ENCODE measurements around the gene IRF5.
A peak's percentile ranks its signal among the peaks of the same experiment; 100 is the strongest.

Gene IRF5

DNA sequence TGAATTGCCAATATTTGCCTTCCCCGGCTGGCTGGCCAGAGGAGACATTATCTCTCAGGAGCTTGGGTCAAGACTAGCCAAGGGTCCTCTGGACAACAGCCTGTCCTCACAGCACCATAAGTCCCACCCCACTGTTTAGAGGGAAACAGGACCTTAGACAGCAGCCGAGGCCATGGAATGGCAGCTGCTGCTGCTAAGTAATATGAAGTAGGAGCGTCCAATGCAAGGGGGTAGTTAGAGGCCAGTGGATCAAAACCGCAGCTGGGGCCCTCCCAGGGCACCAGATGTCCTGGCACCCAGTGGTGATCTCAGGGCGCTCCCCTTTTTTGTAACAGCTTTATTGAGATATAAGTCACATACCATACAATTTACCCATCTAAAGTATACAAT, 14.3 kb upstream of the IRF5 start:
- no peaks in the 10 kb centered on the region for H3K79me2 ChIP-seq (ENCODE audit: control insufficient read depth, low read length)
- H3K9me2 ChIP-seq (replicated peaks; ENCODE audit: control insufficient read depth, low read length) = no peaks in the 10 kb centered on the region
- H3K4me3 ChIP-seq (ENCODE audit: low read length) = no peak overlapping the region
- no peak overlapping the region for H3K4me2 ChIP-seq (ENCODE audit: low read length)
- no peaks in the 10 kb centered on the region for H3K36me3 ChIP-seq (ENCODE audit: control insufficient read depth, low read length)
- TF ChIP-seq, protein P1, sequence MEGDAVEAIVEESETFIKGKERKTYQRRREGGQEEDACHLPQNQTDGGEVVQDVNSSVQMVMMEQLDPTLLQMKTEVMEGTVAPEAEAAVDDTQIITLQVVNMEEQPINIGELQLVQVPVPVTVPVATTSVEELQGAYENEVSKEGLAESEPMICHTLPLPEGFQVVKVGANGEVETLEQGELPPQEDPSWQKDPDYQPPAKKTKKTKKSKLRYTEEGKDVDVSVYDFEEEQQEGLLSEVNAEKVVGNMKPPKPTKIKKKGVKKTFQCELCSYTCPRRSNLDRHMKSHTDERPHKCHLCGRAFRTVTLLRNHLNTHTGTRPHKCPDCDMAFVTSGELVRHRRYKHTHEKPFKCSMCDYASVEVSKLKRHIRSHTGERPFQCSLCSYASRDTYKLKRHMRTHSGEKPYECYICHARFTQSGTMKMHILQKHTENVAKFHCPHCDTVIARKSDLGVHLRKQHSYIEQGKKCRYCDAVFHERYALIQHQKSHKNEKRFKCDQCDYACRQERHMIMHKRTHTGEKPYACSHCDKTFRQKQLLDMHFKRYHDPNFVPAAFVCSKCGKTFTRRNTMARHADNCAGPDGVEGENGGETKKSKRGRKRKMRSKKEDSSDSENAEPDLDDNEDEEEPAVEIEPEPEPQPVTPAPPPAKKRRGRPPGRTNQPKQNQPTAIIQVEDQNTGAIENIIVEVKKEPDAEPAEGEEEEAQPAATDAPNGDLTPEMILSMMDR (IDR thresholded peaks at IDR 0.05; ENCODE audit: low read depth, low read length, poor library complexity, severe bottlenecking) = no peak
- TF ChIP-seq EZH2phosphoT487 (IDR thresholded peaks at IDR 0.05; ENCODE audit: borderline replicate concordance, low read length) = no peak
- peaks cover 10% of the 10 kb centered on the region for H3K4me1 ChIP-seq (ENCODE audit: control insufficient read depth, low read length)
- H3K27me3 ChIP-seq (ENCODE audit: control insufficient read depth, low read length) = peaks cover 45% of the 10 kb centered on the region
- H3K27ac ChIP-seq (ENCODE audit: low read depth, low read length) = no peak overlapping the region
- H3F3A ChIP-seq (ENCODE audit: control insufficient read depth, insufficient read depth) = 0 out of 2 replicates have a peak, but pooled peaks cover 5% of the 10 kb centered on the region
- H3K9me3 ChIP-seq (ENCODE audit: control insufficient read depth, insufficient read depth, low read length) = no peaks in the 10 kb centered on the region
- no peaks in the 10 kb centered on the region for H4K20me1 ChIP-seq (ENCODE audit: control insufficient read depth, insufficient read depth, low read depth, low read length)

DNA sequence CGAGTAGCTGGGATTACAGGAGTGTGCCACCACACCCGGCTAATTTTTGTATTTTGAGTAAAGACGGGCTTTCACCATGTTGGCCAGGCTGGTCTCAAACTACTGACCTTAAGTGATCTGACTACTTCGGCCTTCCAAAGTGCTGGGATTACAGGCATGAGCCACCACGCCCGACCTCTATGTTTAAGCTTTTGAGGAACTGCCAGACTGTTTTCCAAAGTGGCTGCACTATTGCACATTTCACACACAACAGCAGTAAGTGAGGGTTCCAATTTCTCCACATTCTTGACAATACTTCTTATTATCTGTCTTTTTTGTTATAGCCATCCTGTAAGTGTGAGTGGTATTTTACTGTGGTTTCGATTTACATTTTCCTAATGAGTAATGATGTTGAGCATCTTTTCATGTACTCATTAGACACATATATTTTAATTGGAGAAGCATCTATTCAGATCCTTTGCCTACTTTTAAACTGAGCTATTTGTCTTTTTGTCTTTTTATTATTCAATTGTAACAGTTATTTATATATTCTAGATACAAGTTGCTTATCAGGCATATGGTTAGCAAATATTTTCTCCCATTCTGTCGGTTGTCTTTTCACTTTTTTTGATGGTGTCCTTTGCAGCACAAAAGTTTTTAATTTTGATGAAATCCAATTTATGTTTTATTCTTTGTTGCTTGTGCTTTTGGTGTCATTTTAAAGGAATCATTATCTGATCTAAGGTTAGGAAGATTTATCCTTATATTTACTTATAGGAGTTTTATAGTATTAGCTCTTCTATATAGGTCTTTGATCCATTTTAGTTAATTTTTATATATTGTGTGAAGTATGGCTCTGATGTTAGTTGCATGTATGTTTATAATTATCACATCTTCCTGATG, 12.8 kb upstream of the IRF5 start:
- peaks cover under 1% of the 10 kb centered on the region for H3K4me1 ChIP-seq (ENCODE audit: control insufficient read depth, low read length)
- no peak overlapping the region for H3K27ac ChIP-seq (ENCODE audit: low read depth, low read length)
- no peaks in the 10 kb centered on the region for H3K79me2 ChIP-seq (ENCODE audit: control insufficient read depth, low read length)
- H3K27me3 ChIP-seq (ENCODE audit: control insufficient read depth, low read length) = peaks cover 40% of the 10 kb centered on the region
- H3K4me2 ChIP-seq (ENCODE audit: low read length) = no peak overlapping the region
- TF ChIP-seq, protein P1 (IDR thresholded peaks at IDR 0.05; ENCODE audit: low read depth, low read length, poor library complexity, severe bottlenecking) = no peak
- no peak; the same call in 1 of the 2 replicates for TF ChIP-seq EZH2phosphoT487 (IDR thresholded peaks at IDR 0.05; ENCODE audit: borderline replicate concordance, low read length)
- H3K4me3 ChIP-seq (ENCODE audit: low read length) = no peak overlapping the region
- H3K36me3 ChIP-seq (ENCODE audit: control insufficient read depth, low read length) = no peaks in the 10 kb centered on the region
- 0 out of 2 replicates have a peak, but pooled peaks cover 5% of the 10 kb centered on the region for H3F3A ChIP-seq (ENCODE audit: control insufficient read depth, insufficient read depth)
- no peaks in the 10 kb centered on the region for H3K9me3 ChIP-seq (ENCODE audit: control insufficient read depth, insufficient read depth, low read length)
- H4K20me1 ChIP-seq (ENCODE audit: control insufficient read depth, insufficient read depth, low read depth, low read length) = no peaks in the 10 kb centered on the region
- no peaks in the 10 kb centered on the region for H3K9me2 ChIP-seq (replicated peaks; ENCODE audit: control insufficient read depth, low read length)

DNA sequence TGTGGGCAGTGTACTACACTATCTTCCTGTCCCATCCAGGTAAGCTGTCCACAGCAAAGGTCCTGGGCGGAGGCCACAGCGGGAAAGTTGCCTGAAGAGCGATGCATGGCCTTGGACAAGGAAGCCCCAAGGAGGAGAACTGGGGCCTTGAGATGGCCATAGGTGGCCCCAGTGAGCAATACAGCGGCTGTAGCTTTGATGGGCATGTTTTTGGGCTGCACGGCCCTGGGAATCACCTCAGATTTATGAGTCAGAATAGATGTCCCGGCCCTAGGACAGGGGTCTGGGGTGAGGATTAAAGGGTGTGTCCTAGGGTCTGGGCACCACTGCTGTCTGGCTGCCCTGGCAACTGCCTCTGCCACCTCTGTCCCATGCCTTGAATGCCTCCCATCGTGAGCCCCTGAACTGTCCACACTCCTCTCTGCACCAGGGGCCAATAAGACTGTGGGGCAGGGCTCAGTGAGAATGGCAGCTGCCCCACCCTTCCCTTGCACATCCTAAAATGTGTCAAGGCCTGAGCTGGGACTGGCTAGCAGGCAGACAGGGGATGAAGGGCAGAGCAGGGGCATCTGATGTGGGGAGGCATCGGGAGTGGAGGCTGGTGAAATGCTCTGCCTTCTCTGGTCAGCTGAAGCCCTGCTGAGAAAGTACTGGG, 9.4 kb upstream of the IRF5 start:
- Histone ChIP-seq H3K27me3 (ENCODE audit: control insufficient read depth, low read length) (peaks cover 23% of the 10 kb centered on the region), H3K4me2 (ENCODE audit: low read length) (no peak overlapping the region), H3K27ac (ENCODE audit: low read depth, low read length) (no peak overlapping the region)

More for the DNA sequence above, 9.4 kb upstream of the IRF5 start:
- H3K9me3 ChIP-seq (ENCODE audit: control insufficient read depth, insufficient read depth, low read length) = no peaks in the 10 kb centered on the region
- H3K4me1 ChIP-seq (ENCODE audit: control insufficient read depth, low read length) = peaks cover 8% of the 10 kb centered on the region
- H3K4me3 ChIP-seq (ENCODE audit: low read length) = no peak overlapping the region
- TF ChIP-seq, protein P1 (IDR thresholded peaks at IDR 0.05; ENCODE audit: low read depth, low read length, poor library complexity, severe bottlenecking) = peak; percentile 23
- TF ChIP-seq EZH2phosphoT487 (IDR thresholded peaks at IDR 0.05; ENCODE audit: borderline replicate concordance, low read length) = no peak
- H3K36me3 ChIP-seq (ENCODE audit: control insufficient read depth, low read length) = no peaks in the 10 kb centered on the region
- no peaks in the 10 kb centered on the region for H3K79me2 ChIP-seq (ENCODE audit: control insufficient read depth, low read length)
- no peaks in the 10 kb centered on the region for H4K20me1 ChIP-seq (ENCODE audit: control insufficient read depth, insufficient read depth, low read depth, low read length)
- no peaks in the 10 kb centered on the region for H3K9me2 ChIP-seq (replicated peaks; ENCODE audit: control insufficient read depth, low read length)
- 0 out of 2 replicates have a peak, but pooled peaks cover 5% of the 10 kb centered on the region for H3F3A ChIP-seq (ENCODE audit: control insufficient read depth, insufficient read depth)
